Measurements from ENCODE around the gene RGCC.

DNA sequence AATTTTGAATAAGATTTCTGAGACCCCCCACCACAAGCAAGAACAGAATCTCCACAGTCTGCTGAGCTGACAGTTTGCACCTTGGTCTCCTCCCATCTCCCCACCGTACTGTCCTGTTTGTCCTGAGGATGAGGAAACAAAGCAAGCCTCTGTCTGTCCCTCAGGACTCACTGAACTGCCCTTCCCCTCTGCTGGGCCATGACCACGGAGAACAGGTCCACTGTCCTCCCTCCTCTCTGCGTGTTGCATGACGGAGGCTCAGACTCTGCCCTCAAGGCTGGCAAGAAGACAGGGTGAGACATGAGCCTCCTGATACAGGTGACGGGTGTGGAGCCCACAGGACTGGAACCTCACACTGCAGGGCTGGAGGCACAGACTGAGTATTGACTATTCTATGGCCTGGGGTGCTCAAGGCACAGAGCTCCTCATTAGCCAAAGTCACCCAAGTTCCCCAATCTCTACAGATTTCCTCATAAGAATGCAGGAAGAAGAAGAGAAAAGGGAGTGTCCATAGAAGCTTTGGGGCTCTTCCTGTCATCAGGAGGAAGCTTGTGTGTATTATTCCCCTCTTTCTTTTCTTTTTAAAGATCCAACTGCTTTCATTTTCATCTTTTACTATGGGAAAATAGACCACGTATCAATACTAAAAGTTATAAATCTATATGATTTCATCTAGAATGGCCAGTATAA, 22.4 kb upstream of the RGCC start:
- TF ChIP-seq POLR2A (IDR thresholded peaks at IDR 0.05; ENCODE audit: low read length) (no peak), RARB (CRISPR knock-in tag; IDR thresholded peaks at IDR 0.05) (no peak), HOXB13 (CRISPR knock-in tag; IDR thresholded peaks at IDR 0.05; ENCODE audit: low read depth) (no peak)
- TF ChIP-seq, protein P1, sequence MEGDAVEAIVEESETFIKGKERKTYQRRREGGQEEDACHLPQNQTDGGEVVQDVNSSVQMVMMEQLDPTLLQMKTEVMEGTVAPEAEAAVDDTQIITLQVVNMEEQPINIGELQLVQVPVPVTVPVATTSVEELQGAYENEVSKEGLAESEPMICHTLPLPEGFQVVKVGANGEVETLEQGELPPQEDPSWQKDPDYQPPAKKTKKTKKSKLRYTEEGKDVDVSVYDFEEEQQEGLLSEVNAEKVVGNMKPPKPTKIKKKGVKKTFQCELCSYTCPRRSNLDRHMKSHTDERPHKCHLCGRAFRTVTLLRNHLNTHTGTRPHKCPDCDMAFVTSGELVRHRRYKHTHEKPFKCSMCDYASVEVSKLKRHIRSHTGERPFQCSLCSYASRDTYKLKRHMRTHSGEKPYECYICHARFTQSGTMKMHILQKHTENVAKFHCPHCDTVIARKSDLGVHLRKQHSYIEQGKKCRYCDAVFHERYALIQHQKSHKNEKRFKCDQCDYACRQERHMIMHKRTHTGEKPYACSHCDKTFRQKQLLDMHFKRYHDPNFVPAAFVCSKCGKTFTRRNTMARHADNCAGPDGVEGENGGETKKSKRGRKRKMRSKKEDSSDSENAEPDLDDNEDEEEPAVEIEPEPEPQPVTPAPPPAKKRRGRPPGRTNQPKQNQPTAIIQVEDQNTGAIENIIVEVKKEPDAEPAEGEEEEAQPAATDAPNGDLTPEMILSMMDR (IDR thresholded peaks at IDR 0.05): no peak
- TF ChIP-seq, protein P2, sequence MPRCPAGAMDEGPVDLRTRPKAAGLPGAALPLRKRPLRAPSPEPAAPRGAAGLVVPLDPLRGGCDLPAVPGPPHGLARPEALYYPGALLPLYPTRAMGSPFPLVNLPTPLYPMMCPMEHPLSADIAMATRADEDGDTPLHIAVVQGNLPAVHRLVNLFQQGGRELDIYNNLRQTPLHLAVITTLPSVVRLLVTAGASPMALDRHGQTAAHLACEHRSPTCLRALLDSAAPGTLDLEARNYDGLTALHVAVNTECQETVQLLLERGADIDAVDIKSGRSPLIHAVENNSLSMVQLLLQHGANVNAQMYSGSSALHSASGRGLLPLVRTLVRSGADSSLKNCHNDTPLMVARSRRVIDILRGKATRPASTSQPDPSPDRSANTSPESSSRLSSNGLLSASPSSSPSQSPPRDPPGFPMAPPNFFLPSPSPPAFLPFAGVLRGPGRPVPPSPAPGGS (IDR thresholded peaks at IDR 0.05): no peak
- TF ChIP-seq, protein P3, sequence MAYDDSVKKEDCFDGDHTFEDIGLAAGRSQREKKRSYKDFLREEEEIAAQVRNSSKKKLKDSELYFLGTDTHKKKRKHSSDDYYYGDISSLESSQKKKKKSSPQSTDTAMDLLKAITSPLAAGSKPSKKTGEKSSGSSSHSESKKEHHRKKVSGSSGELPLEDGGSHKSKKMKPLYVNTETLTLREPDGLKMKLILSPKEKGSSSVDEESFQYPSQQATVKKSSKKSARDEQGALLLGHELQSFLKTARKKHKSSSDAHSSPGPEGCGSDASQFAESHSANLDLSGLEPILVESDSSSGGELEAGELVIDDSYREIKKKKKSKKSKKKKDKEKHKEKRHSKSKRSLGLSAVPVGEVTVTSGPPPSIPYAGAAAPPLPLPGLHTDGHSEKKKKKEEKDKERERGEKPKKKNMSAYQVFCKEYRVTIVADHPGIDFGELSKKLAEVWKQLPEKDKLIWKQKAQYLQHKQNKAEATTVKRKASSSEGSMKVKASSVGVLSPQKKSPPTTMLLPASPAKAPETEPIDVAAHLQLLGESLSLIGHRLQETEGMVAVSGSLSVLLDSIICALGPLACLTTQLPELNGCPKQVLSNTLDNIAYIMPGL (CRISPR knock-in tag; IDR thresholded peaks at IDR 0.05; ENCODE audit: borderline replicate concordance): no peak
